SK-N-SH (cell line): ENCODE data around the gene MAPKBP1.

Source experiments
- ELF1 ChIP-seq: IDR thresholded peaks from 2 replicates; pipeline ENCODE4 v1.4.0; 2012
- EP300 ChIP-seq, 2 experiments: IDR thresholded peaks; 2 replicates each; pipeline versions ENCODE4 v1.4.0 to v1.6.1; 2012; ENCODE audit warnings: borderline replicate concordance in 1 of 2, low read depth in 1 of 2, low read length in 1 of 2
- EZH2phosphoT487 ChIP-seq: fragments of 200-600 bp; sonication (generic); IDR thresholded peaks from 2 replicates; pipeline ENCODE4 v1.6.1; 2017; ENCODE audit warnings: low read depth, mixed run types, mild to moderate bottlenecking, antibody characterized with exemption, moderate library complexity, borderline replicate concordance
- GABPA ChIP-seq: IDR thresholded peaks from 2 replicates; pipeline ENCODE4 v1.4.0; 2012; ENCODE audit warnings: low read depth, mild to moderate bottlenecking
- RAD21 ChIP-seq: IDR thresholded peaks from 2 replicates; pipeline ENCODE4 v1.6.1; 2012; ENCODE audit warnings: mild to moderate bottlenecking, low read length
- RCOR1 ChIP-seq: fragments of 150-350 bp; IDR thresholded peaks from 2 replicates; pipeline ENCODE4 v1.6.1; 2017; ENCODE audit warnings: antibody characterized with exemption, low read length
- SIN3A ChIP-seq: IDR thresholded peaks from 2 replicates; pipeline ENCODE4 v1.6.1; 2012; ENCODE audit warnings: low read depth, mild to moderate bottlenecking, low read length, moderate library complexity, borderline replicate concordance
- TF ChIP-seq, protein P1 (sequence below): fragments of 200-600 bp; sonication (generic); IDR thresholded peaks from 2 replicates; pipeline ENCODE4 v1.6.1; 2017; ENCODE audit warnings: antibody characterized with exemption, mild to moderate bottlenecking, moderate library complexity

DNA sequence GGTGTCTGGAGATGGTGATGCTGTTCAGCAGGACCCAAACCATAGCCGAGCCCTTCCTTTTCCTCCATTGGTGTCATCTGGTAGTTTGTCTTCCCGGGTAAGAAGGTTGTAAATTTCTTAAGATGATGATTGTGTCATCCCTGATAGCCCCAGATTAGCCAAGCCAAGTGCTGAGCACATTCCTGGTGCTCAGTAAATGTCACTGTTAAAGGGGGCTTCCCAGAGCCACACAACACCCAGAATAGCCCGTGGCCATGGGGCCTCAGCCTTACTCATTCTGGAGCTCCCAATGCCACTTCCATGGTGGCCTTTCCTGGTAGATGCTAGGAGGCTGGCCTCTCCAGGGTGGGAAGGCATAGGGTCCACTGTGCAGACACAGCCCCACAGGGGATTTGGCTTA, 59.8 kb downstream of the MAPKBP1 start:
- TF ChIP-seq RCOR1 (no peak), ELF1 (no peak), SIN3A (no peak), GABPA (no peak), EZH2phosphoT487 (no peak), RAD21 (no peak), EP300 (IDR thresholded peaks at IDR 0.05; ENCODE audit: borderline replicate concordance in 1 of 2, low read depth in 1 of 2, low read length in 1 of 2) (no peak)
- TF ChIP-seq, protein P1, sequence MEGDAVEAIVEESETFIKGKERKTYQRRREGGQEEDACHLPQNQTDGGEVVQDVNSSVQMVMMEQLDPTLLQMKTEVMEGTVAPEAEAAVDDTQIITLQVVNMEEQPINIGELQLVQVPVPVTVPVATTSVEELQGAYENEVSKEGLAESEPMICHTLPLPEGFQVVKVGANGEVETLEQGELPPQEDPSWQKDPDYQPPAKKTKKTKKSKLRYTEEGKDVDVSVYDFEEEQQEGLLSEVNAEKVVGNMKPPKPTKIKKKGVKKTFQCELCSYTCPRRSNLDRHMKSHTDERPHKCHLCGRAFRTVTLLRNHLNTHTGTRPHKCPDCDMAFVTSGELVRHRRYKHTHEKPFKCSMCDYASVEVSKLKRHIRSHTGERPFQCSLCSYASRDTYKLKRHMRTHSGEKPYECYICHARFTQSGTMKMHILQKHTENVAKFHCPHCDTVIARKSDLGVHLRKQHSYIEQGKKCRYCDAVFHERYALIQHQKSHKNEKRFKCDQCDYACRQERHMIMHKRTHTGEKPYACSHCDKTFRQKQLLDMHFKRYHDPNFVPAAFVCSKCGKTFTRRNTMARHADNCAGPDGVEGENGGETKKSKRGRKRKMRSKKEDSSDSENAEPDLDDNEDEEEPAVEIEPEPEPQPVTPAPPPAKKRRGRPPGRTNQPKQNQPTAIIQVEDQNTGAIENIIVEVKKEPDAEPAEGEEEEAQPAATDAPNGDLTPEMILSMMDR = no peak
